ENCODE measurements around the gene MCM3.

The MCM3 gene

GRCh38 chr6:52300489-52300931, 16.0 kb upstream of the MCM3 start:
- DNase-seq (ENCODE audit: extremely low read depth, low read depth) = no peak
- TF ChIP-seq CTCF (IDR thresholded peaks at IDR 0.05; ENCODE audit: low read depth, low read length) = no peak

- no peak for DNase-seq (ENCODE audit: extremely low read depth, low read depth)
Measured at GRCh38 chr6:52299653-52300052, 15.1 kb upstream of the MCM3 start.

GRCh38 chr6:52297433-52297832, 12.9 kb upstream of the MCM3 start:
- no peak for TF ChIP-seq CTCF (IDR thresholded peaks at IDR 0.05; ENCODE audit: low read depth, low read length)
- no peak for DNase-seq (ENCODE audit: extremely low read depth, low read depth)

More at GRCh38 chr6:52299653-52300052, 15.1 kb upstream of the MCM3 start:
- TF ChIP-seq CTCF (IDR thresholded peaks at IDR 0.05; ENCODE audit: low read depth, low read length) = no peak

- no peak for DNase-seq (ENCODE audit: extremely low read depth, low read depth)
- no peak for TF ChIP-seq CTCF (IDR thresholded peaks at IDR 0.05; ENCODE audit: low read depth, low read length)
Measured at GRCh38 chr6:52293067-52293466, 8.5 kb upstream of the MCM3 start.

- DNase-seq (ENCODE audit: extremely low read depth, low read depth) = no peak
- no peak for TF ChIP-seq CTCF (IDR thresholded peaks at IDR 0.05; ENCODE audit: low read depth, low read length)
Measured at GRCh38 chr6:52288841-52289240, 4.3 kb upstream of the MCM3 start.

- TF ChIP-seq CTCF (IDR thresholded peaks at IDR 0.05; ENCODE audit: low read depth, low read length) = no peak
- DNase-seq (ENCODE audit: extremely low read depth, low read depth) = no peak
Measured at GRCh38 chr6:52288216-52288615, 3.7 kb upstream of the MCM3 start.

GRCh38 chr6:52286798-52287432, 2.4 kb upstream of the MCM3 start:
- DNase-seq (ENCODE audit: extremely low read depth, low read depth) = no peak
- TF ChIP-seq CTCF (IDR thresholded peaks at IDR 0.05; ENCODE audit: low read depth, low read length) = peak; percentile 71

Data from AG09319 (cell line).